NOMO-1 treated with dmso at 0.1 percent for 144 hours (cell line): Measurements from ENCODE around the gene HRK.
A peak's percentile ranks its signal among the peaks of the same experiment; 100 is the strongest.
"Not testable (repeated sequence)": the region's sequence is repeated elsewhere in the genome, so short reads cannot be mapped to it uniquely, and the experiment has no call there.

Source experiments
- DNase-seq: peaks from one replicate; lab custom pipeline; 2025; ENCODE audit not compliant: unreplicated experiment; lab: John Stamatoyannopoulos, UW

HRK gene

DNA sequence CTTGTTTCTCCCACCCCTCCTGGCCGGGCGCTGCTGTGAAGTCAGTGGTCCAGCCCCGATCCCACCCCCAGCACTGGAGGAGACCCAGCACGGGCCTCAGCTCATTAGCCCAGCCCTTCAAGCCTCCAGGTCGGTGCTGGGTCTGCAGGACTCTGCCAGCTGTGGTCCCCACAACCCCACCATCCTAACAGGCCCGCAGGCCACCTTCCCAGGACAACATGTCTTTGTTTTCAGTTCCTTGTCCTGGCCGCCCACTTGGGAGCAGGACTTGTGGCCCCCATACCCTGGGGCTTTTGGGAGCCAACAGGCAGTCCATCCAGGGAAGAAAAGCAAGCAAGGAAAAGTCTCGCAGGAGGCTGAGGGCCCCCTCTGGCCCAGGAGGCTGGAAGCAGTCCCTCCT, 60.0 kb downstream of the HRK start:
- DNase-seq: no peak

- no peak for DNase-seq
Observed at GRCh38 chr12:116820064-116820656, 61.1 kb downstream of the HRK start.

GRCh38 chr12:116818948-116819832, 62.1 kb downstream of the HRK start:
- peak; percentile 76 for DNase-seq

DNA sequence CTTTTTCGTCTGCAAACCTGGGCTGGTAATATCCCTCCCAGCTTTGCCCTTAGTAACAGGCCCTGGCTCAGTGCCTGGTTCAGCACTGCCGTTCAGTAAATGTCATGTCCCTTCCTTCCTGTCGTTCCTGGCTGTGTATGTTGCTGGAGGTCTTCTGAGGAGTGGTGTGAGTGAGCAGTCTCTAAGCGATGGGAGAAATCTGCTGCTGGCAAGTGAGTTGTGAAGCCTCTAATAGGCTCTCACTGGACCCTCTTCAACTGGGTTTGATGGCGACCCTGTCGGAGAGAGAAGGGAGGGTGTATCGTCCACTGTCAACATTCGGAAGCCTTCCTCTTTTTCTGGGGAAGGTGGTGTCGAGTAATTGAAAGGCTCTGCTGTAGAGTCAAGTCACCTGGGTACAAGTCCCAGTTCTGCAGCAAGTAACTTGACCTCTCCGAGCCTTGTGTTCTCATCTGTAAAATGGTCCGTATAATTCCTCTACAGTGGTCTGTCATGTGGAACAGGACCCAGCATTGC, 62.8 kb downstream of the HRK start:
- DNase-seq: no peak

- not testable (repeated sequence) for DNase-seq
Observed at GRCh38 chr12:116814766-116815165, 66.5 kb downstream of the HRK start.

GRCh38 chr12:116813271-116814041, 67.8 kb downstream of the HRK start:
- DNase-seq: no peak

- no peak for DNase-seq
Observed at GRCh38 chr12:116812238-116812637, 69.0 kb downstream of the HRK start.

- no peak for DNase-seq
Observed at GRCh38 chr12:116808113-116809105, 72.8 kb downstream of the HRK start.

DNA sequence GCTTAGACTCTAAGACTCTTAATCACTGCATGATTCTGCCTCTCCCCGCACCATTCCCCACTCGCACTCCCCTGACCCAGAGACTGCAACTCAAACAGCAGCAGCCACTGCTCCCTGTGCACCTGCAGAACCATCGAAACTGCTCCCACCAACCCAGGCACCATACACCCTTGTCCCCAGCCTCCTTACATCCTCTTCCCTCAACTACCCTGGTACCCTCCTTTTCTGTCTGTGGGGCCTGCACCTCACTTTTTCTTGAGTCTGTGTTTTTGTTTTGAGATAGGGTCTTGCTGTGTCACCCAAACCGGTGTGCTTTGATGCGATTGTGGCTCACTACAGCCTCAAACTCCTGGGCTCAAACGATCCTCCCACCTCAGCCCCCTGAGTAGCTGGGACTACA, 73.7 kb downstream of the HRK start:
- no peak for DNase-seq

- no peak for DNase-seq
Observed at GRCh38 chr12:116806845-116807440, 74.3 kb downstream of the HRK start.
